Measurements from ENCODE around the gene EMD.
"Not testable (repeated sequence)": the region's sequence is repeated elsewhere in the genome, so short reads cannot be mapped to it uniquely, and the experiment has no call there.

The EMD gene

GRCh38 chrX:154371017-154371788 lies 7.9 kb upstream of the EMD start:
- DNase-seq (ENCODE audit: low read depth): peak; percentile 57

- DNase-seq (ENCODE audit: low read depth): no peak
These were observed 7.2 kb upstream of the EMD start for GRCh38 chrX:154371789-154372300.

GRCh38 chrX:154372612-154373022 lies 6.5 kb upstream of the EMD start:
- no peak for DNase-seq (ENCODE audit: low read depth)

GRCh38 chrX:154373340-154374306 lies 5.5 kb upstream of the EMD start:
- no peak for DNase-seq (ENCODE audit: low read depth)

- DNase-seq (ENCODE audit: low read depth): no peak
These were observed 4.6 kb upstream of the EMD start, which contains the start of gene FLNA for GRCh38 chrX:154374313-154375155. Gene FLNA, minus strand, starts transcription at chrX:154374634. Its CDS starts 3,389 bp downstream, at chrX:154371245.

GRCh38 chrX:154375156-154375504 lies 4.0 kb upstream of the EMD start:
- no peak for DNase-seq (ENCODE audit: low read depth)

- DNase-seq (ENCODE audit: low read depth): no peak
These were observed 2.3 kb upstream of the EMD start for GRCh38 chrX:154376774-154377173.

- DNase-seq (ENCODE audit: low read depth): no peak
These were observed 866 bp upstream of the EMD start for GRCh38 chrX:154378059-154378798.

GRCh38 chrX:154379569-154379951 lies 465 bp downstream of the EMD start:
- DNase-seq (ENCODE audit: low read depth): no peak

GRCh38 chrX:154380153-154380552 lies 1.1 kb downstream of the EMD start:
- no peak for DNase-seq (ENCODE audit: low read depth)

- DNase-seq (ENCODE audit: low read depth): no peak
These were observed 1.7 kb downstream of the EMD start for GRCh38 chrX:154380787-154381186.

GRCh38 chrX:154381271-154381670 lies 2.2 kb downstream of the EMD start:
- DNase-seq (ENCODE audit: low read depth): no peak

GRCh38 chrX:154382483-154383069 lies 3.5 kb downstream of the EMD start:
- no peak for DNase-seq (ENCODE audit: low read depth)

- DNase-seq (ENCODE audit: low read depth): no peak
These were observed 4.5 kb downstream of the EMD start for GRCh38 chrX:154383359-154384283.

GRCh38 chrX:154384284-154384892 lies 5.3 kb downstream of the EMD start:
- no peak for DNase-seq (ENCODE audit: low read depth)

GRCh38 chrX:154388094-154388493 lies 9.0 kb downstream of the EMD start:
- not testable (repeated sequence) for DNase-seq (ENCODE audit: low read depth)

GRCh38 chrX:154388649-154389048 lies 9.6 kb downstream of the EMD start:
- DNase-seq (ENCODE audit: low read depth): not testable (repeated sequence)

- DNase-seq (ENCODE audit: low read depth): not testable (repeated sequence)
These were observed 11.0 kb downstream of the EMD start for GRCh38 chrX:154389812-154390747.
